Left colon (tissue), 2 donors: ENCODE measurements around the gene DLGAP1. TPM values are rescaled to one million over a fixed set of nuclear protein-coding genes. Genes with fewer than 3 reads are reported as not detected.
"Not testable (repeated sequence)": the region's sequence is repeated elsewhere in the genome, so short reads cannot be mapped to it uniquely, and the experiment has no call there.

Experiments used
- ATAC-seq: fragments of 200-7000 bp; cut with Tn5 transposase; one replicate; pipeline ENCODE4 v1.9.1; 2020; ENCODE audit warnings: mild to moderate bottlenecking, moderate library complexity
- DNase-seq, 2 donors: peaks; one replicate each; pipeline ENCODE4 v3.0.0-alpha.2; 2020
- intact Hi-C, 2 donors: fragments of 100-400 bp; cut with DNase I in 1 of 2; cut with micrococcal nuclease in 1 of 2; formaldehyde crosslinking; loops; one replicate each; pipeline versions ENCODE4 v1.11.2 to v1.14.0; 2022; cut with DNase I, micrococcal nuclease
- total RNA-seq, 2 donors: library from RNA; stranded (reverse); fragmentation: NEBNext Ultra II Directional; extraction: Animal tissue kit (Norgen Biotek cat#: 25700); gene quantifications; one replicate each; pipeline ENCODE4 v1.2.1, GENCODE V29; 2021
- donor health status: DM: no; HTN: no; CAD: no.
- donor health status: DM: yes; HTN: yes; CAD: no.

DLGAP1 gene
- total RNA-seq, 2 donors from 2014 or later = 0.95 to 2.2 TPM

DNA sequence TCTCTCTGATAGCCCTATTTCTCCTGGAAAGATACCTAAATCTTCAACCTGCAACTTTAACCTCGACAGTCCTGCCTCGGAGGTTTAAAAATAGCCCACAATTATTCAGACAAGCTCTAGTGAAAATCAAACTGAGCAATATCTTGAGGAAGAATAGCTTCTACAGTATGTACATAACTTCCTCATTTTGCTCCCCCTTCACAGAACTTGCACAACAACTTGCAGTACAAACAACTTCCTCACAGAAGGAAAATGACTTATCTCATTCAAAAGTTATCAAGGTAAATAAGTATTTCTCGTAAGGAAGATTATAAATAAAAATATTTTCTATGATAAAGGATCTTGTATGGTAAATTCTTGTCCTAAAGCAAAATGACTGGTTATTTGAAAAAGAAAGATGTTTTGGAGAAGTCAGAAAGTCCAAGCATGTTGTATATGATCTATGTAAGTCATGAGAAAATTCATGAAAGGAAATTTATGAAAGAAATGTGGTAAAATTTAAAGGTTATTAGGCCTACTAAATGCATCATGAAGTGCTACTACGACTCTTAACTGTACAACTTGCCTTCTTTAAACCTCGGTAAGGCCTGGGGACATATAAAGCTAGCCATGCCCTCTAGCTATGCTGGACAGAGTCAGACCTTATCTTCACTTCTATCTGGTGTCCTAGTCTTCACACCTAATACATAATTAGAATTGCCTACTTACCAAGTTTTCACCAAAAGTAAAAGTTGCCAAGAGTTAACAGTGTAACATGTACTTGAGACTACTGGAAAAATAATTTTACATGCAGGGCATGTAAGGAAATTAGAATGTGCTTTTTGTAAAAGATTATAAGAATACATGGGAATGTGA lies 394.5 kb downstream of the DLGAP1 start:
- DNase-seq = no peak
- intact Hi-C loops = loop anchor here in 1 of 2 donors (10.0 kb wide), 1 partner anchor 296 kb away; no protein-coding TSS in a partner anchor
- ATAC-seq = no peak

DNA sequence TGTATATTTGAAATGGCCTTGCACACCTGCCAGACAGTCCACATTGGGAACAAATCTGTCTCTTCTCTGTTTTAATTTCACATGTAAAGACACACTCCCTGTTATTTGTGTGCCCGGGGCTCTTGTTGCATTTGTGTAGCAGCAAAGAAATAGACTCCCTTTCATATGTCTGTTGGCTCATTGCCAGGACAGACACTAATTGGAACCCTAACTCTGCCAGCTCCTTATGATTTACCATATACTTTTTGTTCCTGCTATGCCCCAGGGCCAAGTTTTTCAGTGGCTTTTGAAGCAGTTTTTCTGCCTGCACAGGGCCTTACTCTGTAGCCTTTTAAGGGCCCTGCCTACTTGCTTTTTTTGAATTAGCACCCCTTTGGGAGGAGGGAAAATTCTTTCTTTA lies 396.9 kb downstream of the DLGAP1 start:
- DNase-seq (no peak), ATAC-seq (no peak)
- intact Hi-C loops = no loop called here

DNA sequence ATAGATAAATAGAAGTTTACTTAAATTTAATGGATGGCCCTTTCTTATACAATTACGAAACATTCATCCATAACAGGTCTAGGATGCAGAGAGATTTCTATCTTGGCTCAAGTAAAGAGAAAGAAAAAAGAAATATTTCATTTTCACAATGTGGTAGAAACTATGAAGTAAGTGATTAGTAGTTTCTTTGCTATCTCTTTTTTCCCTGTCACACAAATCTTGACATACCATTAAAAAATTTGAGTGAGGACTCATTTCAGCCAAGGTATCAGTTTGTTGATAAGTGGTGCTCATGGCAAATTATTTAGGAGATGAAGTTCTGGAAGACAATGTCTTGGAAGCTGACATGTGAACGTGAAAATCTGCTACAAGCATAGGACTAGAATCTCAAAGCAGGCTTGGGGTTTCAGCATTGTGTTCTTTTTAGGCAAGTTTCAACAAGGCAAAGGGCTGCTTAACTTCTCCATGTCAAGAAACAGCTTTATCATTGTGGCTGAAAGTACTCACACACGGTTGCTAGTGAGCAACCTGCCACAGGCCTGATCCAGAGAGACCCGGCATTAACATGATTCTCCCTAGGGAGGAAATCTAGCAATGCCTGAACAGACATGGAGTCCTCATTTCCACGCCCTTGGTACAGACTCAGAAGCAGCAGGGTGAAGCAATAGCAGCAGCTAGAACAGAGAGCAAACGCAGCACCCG lies 414.6 kb downstream of the DLGAP1 start:
- DNase-seq (no peak), ATAC-seq (no peak)
- intact Hi-C loops = no loop called here

DNA sequence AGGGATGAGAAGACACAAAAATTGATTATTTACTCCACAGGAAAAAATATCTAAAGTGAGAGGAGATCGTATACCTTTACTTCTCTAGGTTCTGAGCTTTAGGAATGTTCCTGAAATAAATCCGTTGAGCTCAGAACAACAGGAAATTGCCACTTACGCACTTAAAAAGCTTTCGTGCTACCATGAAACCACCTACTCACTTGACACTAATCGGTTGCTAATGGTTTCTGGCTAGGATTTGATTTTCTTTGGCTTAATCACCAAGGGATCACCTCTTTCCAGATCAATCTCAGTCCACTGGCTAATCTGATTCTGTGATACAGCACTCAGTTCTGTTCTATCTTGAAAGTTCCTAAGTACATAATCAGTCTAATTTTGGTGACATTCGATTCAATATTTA lies 419.6 kb downstream of the DLGAP1 start:
- DNase-seq (no peak), ATAC-seq (no peak)
- intact Hi-C loops = no loop called here

DNA sequence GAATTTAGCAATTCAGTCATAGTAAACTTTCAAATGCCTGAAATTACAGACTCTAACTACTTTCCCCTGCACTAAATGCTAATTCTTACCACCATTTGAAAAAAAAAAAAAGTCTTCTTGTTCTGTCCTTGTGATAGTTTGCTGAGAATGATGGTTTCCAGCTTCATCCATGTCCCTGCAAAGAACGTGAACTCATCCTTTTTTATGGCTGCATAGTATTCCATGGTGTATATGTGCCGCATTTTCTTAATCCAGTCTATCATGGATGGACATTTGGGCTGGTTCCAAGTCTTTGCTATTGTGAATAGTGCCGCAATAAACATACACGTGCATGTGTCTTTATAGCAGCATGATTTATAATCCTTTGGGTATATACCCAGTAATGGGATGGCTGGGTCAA lies 420.3 kb downstream of the DLGAP1 start:
- intact Hi-C loops, DNase-seq, ATAC-seq: not testable (repeated sequence)

DNA sequence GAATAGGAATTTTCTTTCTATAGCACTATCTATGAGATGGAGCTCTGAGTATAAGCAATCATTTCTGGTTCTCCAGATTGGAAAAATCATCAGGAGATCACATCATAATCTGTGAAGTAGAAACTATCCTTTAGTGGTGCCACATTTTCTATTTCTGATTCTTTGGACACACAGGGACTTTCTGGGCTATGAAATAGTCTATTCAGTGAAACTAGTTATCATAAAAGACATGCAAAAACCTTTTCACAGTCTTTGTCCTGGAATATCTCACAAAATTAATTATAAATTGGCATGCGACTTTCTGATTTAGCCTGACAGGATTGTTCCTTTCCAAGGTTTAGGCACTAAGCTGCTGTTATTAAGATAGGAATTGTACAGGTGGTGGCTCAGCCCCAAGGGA lies 428.6 kb downstream of the DLGAP1 start:
- ATAC-seq = no peak
- intact Hi-C loops = no loop called here
- DNase-seq = no peak

DNA sequence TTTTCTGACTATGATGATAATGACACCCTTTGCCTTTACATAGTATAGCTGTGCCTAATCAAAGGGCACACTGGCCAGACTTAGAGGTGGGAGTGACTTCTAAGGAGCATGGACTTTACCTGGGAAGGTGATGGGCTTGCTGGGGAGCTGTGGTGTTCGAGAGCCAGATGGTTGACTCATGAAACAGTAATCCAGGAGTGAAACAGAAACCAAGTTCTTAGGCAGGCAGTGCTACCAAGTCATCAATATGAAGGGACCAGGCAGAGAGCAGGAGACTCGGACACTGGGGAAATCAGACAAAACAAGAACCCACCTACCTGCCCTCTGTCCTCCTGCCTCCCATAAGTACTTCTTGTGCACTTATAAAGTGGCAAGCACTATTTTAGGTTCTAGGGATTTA lies 430.4 kb downstream of the DLGAP1 start:
- DNase-seq (no peak), ATAC-seq (no peak)
- intact Hi-C loops = no loop called here

DNA sequence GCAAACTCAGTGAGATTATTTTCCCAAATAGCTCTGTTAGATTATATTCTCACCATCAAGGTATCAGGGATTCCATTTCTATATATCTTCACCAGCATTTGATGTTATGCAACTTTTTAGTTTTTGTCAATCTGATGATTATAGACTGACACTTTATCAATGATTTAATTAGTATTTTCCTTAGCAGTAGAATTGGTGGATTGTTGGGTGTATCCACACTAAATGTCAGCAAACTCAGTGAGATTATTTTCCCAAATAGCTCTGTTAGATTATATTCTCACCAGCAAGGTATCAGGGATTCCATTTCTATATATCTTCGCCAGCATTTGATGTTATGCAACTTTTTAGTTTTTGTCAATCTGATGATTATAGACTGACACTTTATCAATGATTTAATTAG lies 432.4 kb downstream of the DLGAP1 start:
- DNase-seq, ATAC-seq, intact Hi-C loops: not testable (repeated sequence)

DNA sequence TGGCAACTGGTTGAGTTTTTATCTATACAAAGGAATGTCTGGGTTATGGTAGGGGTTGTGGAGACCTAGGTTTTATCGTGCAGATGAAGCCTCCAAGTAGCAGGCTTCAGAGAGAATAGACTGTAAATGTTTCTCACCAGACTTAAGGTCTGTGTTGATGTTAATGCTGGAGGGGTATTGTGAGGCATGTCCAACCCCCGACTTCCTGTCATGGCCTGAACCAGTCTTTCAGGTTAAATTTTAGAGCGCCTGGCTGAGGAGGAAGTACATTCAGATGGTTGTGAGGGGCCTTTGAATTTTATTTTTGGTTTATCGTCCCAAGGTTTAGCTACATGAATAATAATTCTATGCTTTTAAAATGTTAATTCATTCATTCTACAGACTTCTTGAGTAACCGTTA lies 435.1 kb downstream of the DLGAP1 start:
- ATAC-seq (no peak), DNase-seq (no peak)
- intact Hi-C loops = no loop called here

DNA sequence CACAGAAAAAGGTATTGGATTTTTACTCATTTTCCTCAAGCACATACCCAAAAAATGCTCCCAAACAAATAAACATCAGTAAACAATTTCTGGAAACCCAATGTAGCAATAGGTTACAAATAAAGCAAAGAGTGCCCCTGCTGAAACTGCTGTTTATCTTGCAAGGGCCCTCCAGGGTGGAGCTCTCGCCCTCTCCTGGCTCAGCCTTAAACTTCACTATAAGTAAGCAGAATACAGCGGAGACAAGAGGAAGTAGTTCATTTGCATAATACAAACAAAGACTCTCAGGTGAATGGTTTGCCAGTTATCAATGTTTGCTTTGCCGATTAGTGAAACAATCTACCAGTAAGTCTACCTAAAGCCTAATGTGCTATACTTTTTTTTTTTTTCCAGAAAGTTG lies 437.6 kb downstream of the DLGAP1 start:
- ATAC-seq (peak; percentile 40), DNase-seq (no peak)
- intact Hi-C loops = no loop called here

DNA sequence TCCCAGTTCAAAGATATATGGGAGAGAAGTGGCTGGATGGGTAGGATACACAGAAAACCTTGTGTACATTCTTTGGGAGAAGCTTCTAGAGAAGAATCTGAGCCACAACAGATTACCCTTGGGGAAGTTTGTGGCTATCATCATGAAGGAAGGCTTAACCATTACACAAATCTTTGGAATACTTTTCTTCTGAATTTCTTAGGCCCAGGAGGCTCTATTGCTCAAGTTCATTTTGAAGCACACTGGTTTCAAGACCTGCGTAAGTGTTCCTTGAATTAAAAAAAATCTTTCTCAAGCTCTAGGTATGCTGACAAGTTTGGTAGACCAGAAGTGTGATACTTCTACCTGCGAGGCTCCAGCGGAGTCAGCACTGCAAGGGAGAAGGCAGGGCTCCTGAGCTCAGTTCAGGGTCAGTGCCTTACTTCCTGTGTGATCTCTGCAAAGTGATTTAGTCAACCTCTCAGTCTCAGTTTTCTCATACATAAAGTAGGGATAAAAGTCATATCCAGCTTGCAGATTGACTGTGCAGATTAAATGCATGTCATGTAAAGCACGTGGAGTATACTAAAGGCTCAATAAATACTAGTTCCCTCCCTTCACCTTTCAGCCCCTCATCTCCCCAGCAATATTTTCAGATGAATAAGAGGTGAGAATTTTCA lies 438.6 kb downstream of the DLGAP1 start:
- no peak for ATAC-seq
- DNase-seq = no peak
- intact Hi-C loops = no loop called here

DNA sequence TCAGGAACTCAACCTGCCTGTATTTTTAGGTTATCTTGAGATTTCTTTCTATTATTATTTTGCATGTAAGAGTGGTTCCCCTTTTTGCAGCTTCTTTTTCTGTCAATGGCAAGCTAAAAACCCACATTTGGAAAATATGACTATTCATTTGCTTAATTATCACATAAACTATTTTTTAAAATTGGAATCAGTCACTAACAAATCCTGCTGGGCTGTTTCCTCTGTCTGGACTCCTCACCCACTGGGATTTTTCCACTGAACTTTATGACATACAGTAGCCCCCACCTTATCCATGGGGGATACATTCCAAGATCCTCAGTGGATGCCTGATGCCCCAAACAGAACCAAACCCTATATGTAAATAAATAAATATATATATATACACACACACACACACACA lies 447.3 kb downstream of the DLGAP1 start:
- ATAC-seq = no peak
- DNase-seq = no peak
- intact Hi-C loops = no loop called here

DNA sequence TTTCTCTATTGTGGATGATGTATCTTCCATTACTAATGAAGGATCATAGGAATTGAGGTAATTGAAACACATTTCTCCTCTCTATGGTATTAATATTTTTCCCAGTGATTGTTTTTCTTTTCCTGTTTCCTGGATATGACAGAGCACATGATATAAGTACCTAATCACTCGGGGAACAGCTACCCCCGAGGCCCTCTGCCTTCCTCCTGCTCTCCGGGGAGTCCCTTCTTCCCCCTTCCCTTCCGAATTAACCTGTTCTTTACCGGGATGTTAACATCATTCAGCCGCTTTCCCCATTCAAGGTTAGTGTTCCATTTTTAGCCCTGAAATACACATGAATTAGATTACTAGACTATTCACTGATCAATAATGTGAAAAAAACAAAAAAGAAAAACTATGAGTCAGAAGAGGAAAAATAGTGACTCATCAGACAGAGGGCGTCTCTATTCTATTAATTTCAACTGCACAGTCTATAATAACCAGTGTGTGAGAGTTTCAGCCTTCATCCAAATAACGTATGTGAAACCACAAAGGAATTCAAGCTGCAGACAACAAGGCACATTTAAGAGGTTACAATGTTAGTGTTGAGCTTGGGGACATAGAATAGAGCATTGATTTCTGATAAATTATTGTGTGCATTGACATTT lies 450.8 kb downstream of the DLGAP1 start:
- intact Hi-C loops = no loop called here
- DNase-seq = no peak
- no peak for ATAC-seq

DNA sequence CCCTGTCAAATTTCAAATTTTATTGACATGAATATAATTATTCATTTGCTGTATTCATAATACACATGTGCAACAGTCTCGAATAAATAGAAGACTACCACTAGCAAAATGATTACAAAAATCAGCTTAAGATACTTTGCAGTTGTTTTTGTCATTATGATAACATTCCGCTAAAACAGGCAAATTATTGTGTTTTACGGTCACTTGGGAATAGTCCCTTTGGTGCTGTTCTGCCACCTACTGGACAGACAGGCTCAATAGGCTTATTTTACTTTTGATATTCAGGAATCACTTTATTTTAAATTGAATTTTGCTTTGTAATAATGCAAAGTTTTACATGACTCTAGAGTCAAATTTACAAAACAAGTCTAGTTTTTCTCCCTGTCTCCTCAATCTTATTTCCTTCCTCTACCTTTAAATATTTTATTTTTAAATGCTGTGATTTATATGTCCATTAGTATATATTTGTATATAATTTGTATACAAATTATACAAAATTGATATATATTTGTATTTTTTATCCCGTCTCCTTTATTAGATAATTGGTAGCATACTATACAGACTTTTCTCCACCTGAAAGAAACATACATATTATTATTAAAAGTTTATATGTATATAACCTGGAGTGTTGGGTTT lies 456.3 kb downstream of the DLGAP1 start:
- ATAC-seq (peak; percentile 32), DNase-seq (peak in 1 of 2 donors; percentile 7)
- intact Hi-C loops = loop anchor here in 1 of 2 donors (5.0 to 10.0 kb wide), 2 partner anchors 227 to 714 kb away; no protein-coding TSS in a partner anchor

DNA sequence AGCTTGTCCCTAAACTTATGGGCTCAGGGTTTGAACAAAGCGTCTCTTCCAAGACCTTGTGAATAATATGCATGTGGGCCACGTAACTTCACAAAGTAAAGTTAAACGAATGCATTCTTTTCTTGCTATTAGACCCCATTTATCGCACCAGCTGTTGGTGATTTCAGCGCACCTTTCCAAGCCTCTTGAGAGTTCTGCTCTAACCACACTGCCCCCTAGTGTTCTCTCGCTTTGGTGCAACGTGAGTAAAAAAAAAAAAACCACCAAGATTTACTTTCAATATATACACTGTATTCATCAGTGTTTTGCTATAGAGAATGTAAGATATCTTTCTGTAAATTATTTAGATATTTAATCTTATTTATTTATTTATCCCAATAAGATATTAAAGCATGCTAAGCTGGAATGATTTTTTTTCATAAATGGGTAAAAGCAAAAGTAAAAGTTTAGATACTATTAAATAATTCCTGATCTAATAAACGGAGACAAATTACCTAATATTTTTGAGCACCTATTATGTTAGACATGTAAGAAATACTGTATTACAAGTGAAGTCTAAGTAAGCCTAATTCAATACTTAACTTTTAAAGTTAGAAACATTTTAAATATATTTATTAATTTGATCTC lies 459.5 kb downstream of the DLGAP1 start:
- intact Hi-C loops = loop anchor here in 1 of 2 donors (5.0 to 10.0 kb wide), 2 partner anchors 223 to 711 kb away; no protein-coding TSS in a partner anchor
- ATAC-seq (peak; percentile 60), DNase-seq (peak in 1 of 2 donors; percentile 62)

DNA sequence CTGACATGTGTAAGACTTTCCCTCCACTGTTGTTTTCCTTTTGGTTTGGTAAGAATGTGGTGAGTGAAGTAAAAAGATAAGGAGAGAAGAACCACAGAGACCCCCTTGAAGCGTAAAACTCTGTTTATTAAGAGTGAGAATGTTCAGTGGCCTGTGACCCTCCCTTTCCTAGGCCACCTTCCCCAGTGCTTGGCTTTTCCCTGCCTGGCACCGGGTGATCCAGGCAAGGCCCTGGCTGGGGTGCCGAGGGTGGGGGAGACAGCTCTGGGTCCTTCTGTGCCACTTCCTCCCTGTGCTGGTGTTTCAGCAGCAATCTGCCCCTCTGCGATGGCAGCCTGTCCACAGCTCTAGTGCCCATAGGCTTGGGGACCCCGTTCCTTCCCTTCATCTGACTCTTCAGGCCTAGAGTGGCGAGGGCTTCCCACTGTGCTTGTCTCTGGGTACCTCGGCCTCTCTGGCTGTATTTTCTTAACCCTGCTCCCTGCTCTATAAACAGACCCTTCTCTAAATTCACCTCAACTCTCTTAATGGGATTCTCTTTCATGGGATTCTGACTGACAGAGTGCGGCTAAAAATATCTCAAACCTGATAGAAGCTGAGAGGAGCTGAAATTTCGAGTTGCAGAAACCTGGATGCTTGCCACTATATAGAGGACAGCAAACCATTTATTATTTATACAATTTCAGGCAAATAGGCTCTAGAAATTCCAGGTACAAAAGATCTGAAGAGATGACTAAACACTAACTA lies 461.0 kb downstream of the DLGAP1 start:
- intact Hi-C loops = loop anchor here in 1 of 2 donors (10.0 kb wide), 1 partner anchor 709 kb away; no protein-coding TSS in a partner anchor

DNA sequence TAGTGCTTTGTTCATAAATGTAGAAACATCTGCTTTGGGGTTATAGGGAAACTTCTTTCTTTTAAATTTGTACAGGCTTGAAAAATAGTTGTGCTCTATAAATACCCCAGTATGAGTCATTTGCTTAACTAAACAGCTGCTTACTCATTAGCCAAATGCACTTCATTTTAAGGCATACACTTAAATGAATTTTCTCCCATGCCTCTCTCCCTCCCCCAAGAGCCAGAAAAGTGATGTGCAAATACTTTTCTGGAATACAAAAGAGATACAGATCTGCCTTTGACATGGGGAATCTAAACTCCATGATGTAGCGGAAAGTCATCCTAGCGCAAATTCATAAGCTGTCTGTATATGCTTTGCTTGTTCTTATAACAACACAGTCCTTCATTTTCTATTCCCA lies 469.4 kb downstream of the DLGAP1 start:
- ATAC-seq (no peak), DNase-seq (no peak)
- intact Hi-C loops = no loop called here

More for the DNA sequence above, 461.0 kb downstream of the DLGAP1 start:
- no peak for ATAC-seq
- no peak for DNase-seq
